ENCODE data around the gene CENPO.
"Not testable (repeated sequence)": the region's sequence is repeated elsewhere in the genome, so short reads cannot be mapped to it uniquely, and the experiment has no call there.

GRCh38 chr2:24800487-24800886 is 7.3 kb downstream of the CENPO start:
- TF ChIP-seq CTCF, POLR2A (IDR thresholded peaks at IDR 0.05): not testable (repeated sequence)

Data from thyroid gland (tissue), 4 donors.